Loucy (cell line): ENCODE data around the gene NHS.

Experiments
- CTCF ChIP-seq: fragments of 200-600 bp; sonication (generic); conservative IDR thresholded peaks from 2 replicates; pipeline ENCODE4 v1.5.1; 2014; ENCODE audit warnings: mild to moderate bottlenecking, antibody characterized with exemption, low read length
- EZH2phosphoT487 ChIP-seq: fragments of 200-600 bp; IDR thresholded peaks from 2 replicates; pipeline ENCODE4 v1.6.1; 2018; ENCODE audit warnings: antibody characterized with exemption, mild to moderate bottlenecking, moderate library complexity, borderline replicate concordance

GRCh38 chrX:17736856-17737709 is 362.1 kb downstream of the NHS start, which contains the start of gene SCML1:
- TF ChIP-seq CTCF, result no peak
- no peak for TF ChIP-seq EZH2phosphoT487
